Adipose tissue (tissue), 3 donors: Measurements from ENCODE around the gene TTC28. TPM values are rescaled to one million over a fixed set of nuclear protein-coding genes. Genes with fewer than 3 reads are reported as not detected.

Experiments
- H3K27ac ChIP-seq: one replicate; pipeline ENCODE4 v1.5.1; 2013; ENCODE audit warnings: low read depth, low read length
- WGBS, 3 donors: extraction: QIAGEN DNeasy Blood & Tissue Kit; methylation state at CpG; one replicate each; pipeline ENCODE4 v1.1.7; 2013; 5-methylcytosine and 5-hydroxymethylcytosine counted together
- polyA plus RNA-seq, 3 donors: library from polyadenylated mRNA; stranded (reverse); fragments of 200-250 nt; gene quantifications; one replicate each; pipeline ENCODE4 v1.2.3, GENCODE V29; 2013
- donor health status: healthy with polysubstance abuse.
- donor health status: Bipolar disorder and iron deficiency.
- donor health status: healthy.

Gene TTC28
- polyA plus RNA-seq, 3 donors = 2.8 to 10.6 (median 8.3) TPM

DNA sequence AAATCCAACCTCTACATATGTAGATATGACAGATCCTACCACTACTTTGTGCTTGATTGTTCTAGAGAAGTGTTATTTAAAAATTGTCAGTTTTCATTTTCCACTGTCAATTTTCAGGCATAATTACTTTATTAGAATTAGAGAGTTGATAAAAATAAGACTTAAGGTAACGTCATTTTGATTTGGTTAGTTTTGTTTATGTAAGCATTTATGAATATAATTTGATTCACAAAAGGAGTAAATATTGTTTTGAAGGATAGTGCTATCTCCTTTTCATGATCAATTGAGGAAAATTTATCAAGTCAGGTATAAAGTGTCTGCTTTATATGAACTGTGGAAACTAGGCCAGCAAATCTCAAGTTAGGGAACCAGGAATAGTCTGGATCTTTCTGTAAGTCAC, 718.0 kb downstream of the TTC28 start:
- H3K27ac ChIP-seq = no peak overlapping the region
- WGBS, 3 donors = 47 to 90% (median 90%) methylated on average over 1 of the region's 1 CpG

DNA sequence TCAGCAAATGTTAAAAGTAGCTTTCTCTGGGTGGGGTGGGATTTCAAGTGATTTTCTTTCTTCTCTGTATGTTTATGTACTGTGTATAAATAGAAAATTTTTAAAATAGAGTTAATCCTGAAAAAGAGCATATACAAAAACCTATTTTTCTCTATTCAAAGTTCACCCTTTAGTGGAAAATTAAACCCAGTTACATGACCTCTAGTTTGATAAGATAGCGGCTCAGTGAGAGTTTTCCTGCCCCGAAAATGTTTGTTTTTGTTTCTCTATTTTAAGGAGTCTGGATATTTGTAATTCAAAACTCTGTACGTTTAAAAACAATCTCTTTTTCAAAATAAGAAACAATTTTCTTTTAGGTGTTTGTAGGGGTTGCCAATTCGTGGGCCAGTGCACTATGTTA, 718.5 kb downstream of the TTC28 start:
- H3K27ac ChIP-seq = no peak overlapping the region
- 42 to 86% (median 83%) methylated on average over 4 of the region's 4 CpGs for WGBS, 3 donors

- WGBS, 3 donors = 32 to 72% (median 57%) methylated on average over 8 of the region's 8 CpGs
- H3K27ac ChIP-seq = no peak overlapping the region
Measured at GRCh38 chr22:27959335-27960090, 720.1 kb downstream of the TTC28 start.

GRCh38 chr22:27952779-27953178, 726.9 kb downstream of the TTC28 start:
- H3K27ac ChIP-seq = no peak overlapping the region
- 59 to 87% (median 69%) methylated on average over 3 of the region's 3 CpGs for WGBS, 3 donors

DNA sequence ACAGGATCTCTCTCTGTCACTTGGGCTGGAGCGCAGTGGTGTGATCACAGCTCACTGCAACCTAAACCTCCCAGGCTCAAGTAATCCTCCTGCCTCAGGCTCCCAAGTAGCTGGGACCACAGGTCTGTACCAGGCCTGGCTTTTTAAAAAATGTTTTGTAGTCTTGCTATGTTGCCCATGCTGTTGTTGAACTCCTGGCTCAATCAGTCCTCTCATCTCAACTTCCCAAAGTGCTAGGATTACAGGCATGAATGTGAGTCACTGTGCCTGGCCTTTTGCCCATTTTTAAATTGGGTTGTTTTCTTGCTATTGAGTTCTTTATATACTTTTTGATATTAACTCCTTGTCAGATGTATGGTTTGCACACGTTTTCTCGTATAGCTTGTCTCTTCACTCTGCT, 727.5 kb downstream of the TTC28 start:
- H3K27ac ChIP-seq = no peak overlapping the region
- 87 to 90% (median 88%) methylated on average over 3 of the region's 3 CpGs for WGBS, 3 donors

DNA sequence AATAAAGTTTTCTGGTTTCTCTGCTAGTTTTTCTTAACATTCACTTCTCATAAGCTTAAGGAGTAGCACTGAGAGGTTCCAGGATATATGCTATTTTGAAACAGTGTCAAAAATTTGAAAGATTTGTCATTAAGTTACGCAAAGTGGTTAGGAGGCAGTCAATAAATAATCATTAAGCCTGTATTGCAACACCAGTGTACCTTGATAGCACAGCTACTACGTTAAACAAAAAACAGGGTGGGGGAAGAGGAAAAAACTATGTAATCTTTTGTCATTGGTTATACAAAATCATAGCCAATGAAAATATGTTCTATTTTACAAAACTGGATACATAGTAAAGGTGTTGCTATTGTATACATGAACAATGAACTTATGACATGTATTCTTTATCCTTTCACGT, 730.2 kb downstream of the TTC28 start:
- WGBS, 3 donors = 53 to 82% (median 82%) methylated on average over 3 of the region's 3 CpGs
- no peak overlapping the region for H3K27ac ChIP-seq

DNA sequence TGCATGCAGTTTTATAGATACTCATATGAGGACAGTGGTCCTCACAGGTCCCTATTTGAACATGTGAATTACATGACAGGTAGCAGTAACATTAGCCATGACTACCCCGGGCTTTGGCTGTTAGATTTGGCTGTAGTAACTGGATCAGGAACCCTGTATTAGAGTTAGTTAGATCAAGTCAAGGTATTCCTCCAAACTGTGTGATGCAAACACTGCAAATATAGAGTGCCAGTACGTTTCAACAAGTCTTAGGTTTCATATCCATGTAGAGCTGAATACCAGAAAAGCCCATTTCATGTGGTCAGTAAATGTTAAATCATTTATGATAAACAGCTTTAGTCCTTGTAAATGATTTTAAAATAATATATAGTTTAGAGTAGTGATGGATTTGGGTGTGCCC, 731.1 kb downstream of the TTC28 start:
- 87 to 94% (median 88%) methylated on average over 2 of the region's 2 CpGs for WGBS, 3 donors
- H3K27ac ChIP-seq = no peak overlapping the region

DNA sequence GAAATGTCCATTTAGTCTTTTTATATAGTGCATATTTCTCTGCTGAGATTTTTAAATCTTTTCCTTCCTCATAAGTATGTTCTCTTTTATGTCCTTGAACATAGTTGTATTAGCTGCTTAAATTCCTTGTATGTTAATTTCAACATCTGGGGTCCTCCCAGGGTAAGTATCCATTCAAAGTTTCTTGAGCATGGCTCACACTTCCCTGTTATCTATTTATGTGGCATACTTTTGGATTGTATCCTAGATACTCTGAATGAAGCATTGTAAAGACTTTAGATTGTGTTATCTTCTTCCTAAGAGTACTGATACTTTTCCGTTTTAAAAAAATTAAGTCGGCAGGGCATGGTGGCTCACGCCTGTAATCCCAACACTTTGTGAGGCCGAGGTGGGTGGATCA, 732.2 kb downstream of the TTC28 start:
- H3K27ac ChIP-seq = no peak overlapping the region
- WGBS, 3 donors = 67 to 93% (median 91%) methylated on average over 4 of the region's 4 CpGs

GRCh38 chr22:27941143-27941542, 738.5 kb downstream of the TTC28 start:
- no peak overlapping the region for H3K27ac ChIP-seq

DNA sequence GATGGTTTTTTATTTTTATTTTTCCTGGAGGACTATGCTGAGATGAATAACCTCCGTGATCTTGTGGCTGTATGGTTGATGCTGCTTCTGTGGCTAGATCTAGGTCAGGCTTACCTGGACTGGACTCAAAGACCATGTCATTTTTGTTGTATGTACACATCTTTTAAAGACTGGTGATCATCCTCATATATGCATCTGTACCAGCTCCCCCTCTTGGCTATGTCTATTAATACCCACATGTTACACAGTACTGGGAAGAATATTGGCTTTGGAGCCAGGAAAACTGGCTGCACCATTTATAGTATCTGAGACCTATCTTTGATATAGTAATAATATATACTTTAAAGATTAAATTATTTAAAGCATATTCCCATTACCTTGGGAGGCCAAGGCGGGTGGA, 742.2 kb downstream of the TTC28 start:
- 98 to 100% (median 98%) methylated on average over 2 of the region's 2 CpGs for WGBS, 3 donors
- no peak overlapping the region for H3K27ac ChIP-seq

GRCh38 chr22:27935897-27936296, 743.7 kb downstream of the TTC28 start:
- H3K27ac ChIP-seq = no peak overlapping the region
- 80 to 99% (median 83%) methylated on average over 1 of the region's 1 CpG for WGBS, 3 donors

- H3K27ac ChIP-seq = no peak overlapping the region
- 82 to 90% (median 89%) methylated on average over 5 of the region's 5 CpGs for WGBS, 3 donors
Measured at GRCh38 chr22:27934069-27934468, 745.6 kb downstream of the TTC28 start.

- WGBS, 3 donors = 44 to 87% (median 77%) methylated on average over 9 of the region's 9 CpGs
- H3K27ac ChIP-seq = no peak overlapping the region
Measured at GRCh38 chr22:27933186-27933983, 746.3 kb downstream of the TTC28 start.

GRCh38 chr22:27930331-27931060, 749.1 kb downstream of the TTC28 start:
- WGBS, 3 donors = 86 to 93% (median 89%) methylated on average over 3 of the region's 3 CpGs
- H3K27ac ChIP-seq = no peak overlapping the region

Other genes starting within 250 kb of the TTC28 start
- gene CHEK2, start 62.0 kb upstream of the TTC28 start, polyA plus RNA-seq = 10 to 100 TPM in 1 of 3 donors, 1 to 10 TPM in 2; 1.6 to 21.3 (median 2.7) TPM
- gene HSCB, start 62.2 kb upstream of the TTC28 start, polyA plus RNA-seq = 10 to 100 TPM; 16.1 to 23.2 (median 16.4) TPM
- 10 to 100 TPM in 1 of 3 donors, 1 to 10 TPM in 2; 5.1 to 13.3 (median 6.7) TPM for gene CCDC117, start 92.9 kb upstream of the TTC28 start, polyA plus RNA-seq
- 100 to 1,000 TPM in 2 of 3 donors, 10 to 100 TPM in 1; 79.1 to 733 (median 151) TPM for gene XBP1, start 120.7 kb upstream of the TTC28 start, polyA plus RNA-seq
- 1 to 10 TPM; 1.2 to 3.9 (median 2.5) TPM for gene ZNRF3, start 203.7 kb upstream of the TTC28 start, polyA plus RNA-seq